ENCODE results near the gene CCDC68.
"Not testable (repeated sequence)": the region's sequence is repeated elsewhere in the genome, so short reads cannot be mapped to it uniquely, and the experiment has no call there.

The CCDC68 gene

DNA sequence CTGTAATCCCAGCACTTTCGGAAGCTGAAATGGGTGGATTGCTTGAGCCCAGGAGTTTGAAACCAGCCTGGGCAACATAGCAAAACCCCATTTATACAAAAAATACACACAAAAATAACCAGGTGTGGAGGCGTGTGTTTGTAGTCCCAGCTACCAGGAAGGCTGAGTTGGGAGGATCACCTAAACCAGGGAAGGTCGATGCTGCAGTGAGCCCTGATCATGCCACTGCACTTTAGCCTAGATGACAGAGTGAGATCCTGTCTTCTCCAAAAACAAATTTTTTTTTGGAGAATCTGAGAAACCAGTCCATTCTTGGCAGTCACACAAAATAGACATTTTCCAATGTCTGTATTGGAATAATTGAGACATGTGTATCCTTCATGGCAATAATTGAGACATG, 84.2 kb downstream of the CCDC68 start:
- no peak for DNase-seq (ENCODE audit: low spot score)

DNA sequence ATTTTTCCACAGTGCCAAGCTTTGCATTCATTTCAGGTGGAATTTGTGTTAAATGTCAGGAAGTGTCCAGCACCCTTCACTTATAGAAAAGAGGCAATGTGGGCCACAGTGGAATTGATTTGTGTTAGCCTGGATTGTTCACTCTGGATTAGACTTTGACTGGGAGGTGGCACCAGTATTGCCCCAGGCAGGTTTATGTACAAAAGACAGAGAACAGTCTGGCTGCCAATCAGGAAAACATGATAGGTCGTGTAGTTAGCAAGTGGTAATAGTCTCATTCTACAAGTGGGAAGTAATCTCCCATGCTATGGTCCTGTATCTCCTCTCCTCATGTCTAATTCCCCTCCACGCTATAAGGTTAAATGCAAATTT, 85.4 kb downstream of the CCDC68 start:
- DNase-seq (ENCODE audit: low spot score): no peak

DNA sequence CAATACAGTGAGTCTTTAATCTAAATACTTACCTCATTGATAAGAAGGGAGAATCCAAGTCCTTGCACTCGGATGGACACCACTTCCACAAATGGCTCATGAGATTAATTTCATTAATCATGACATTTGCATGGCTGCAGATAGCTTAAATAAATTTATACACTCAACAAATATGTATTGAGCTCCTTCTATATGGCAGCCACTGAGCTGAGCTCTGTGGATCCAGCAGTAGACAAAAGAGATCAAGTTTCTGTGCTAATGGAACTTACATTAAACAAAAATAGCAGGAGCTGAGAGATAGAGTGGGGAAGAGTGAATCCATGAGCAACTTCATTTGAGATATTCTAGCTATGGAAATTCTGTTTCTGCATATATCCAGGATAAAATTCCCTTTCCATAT, 86.6 kb downstream of the CCDC68 start:
- DNase-seq (ENCODE audit: low spot score): no peak

GRCh38 chr18:54871231-54871630, 88.0 kb downstream of the CCDC68 start:
- no peak for DNase-seq (ENCODE audit: low spot score)

GRCh38 chr18:54867131-54867530, 92.1 kb downstream of the CCDC68 start:
- no peak for DNase-seq (ENCODE audit: low spot score)

- no peak for DNase-seq (ENCODE audit: low spot score)
These were observed 98.3 kb downstream of the CCDC68 start for GRCh38 chr18:54860941-54861340.

DNA sequence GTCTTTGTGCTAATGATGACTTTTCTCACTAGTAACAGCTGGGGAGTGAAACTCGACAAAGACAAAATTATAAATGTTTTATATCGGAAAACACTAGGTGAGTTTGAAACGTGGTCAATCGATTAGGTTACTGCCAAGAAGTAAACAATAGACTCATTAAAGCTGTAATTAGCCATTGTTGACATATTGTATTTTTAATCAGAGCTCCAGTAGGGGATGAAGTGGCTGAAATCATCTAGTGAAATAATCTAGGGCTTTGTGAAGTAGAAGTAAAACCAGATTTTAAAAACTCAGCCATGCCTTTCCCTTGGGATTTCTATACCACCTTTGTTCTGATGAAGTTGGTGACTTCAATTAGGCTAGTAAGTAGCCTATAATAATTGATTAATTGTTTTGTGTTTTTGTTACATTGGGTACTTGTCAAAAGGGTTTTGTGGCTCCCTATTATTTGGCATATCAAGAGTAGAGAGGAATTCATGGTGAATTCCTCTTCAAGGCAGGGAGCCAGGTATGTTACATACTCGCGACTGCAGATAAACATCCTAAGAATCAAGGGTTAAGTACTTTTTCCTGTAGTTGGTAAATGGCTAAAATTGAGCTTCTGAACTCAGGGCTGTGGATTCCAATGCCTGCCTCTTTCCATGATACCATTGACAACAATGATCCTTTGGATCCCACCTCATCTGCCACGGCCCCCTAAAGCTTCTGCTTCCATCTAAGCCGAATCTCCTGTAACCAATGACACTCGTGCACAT, 99.4 kb downstream of the CCDC68 start:
- no peak for DNase-seq (ENCODE audit: low spot score)

DNA sequence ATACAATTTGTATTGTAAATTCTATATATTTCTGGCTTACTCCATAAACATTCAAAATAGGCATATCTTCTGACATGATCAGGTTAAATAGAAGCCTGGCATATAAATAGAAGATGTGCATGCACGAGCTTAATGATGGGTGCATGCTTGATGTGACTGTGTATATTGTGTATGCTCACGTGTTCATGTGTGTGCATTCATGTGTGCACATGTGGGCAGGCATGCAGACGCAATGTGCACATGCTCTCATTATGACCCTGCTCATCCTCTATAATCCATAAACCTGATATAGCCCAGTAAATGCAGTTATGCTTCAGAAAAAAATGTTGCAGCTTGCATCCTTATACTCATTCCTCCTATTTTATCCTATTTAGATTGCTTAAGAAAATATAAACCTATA, 101.8 kb downstream of the CCDC68 start:
- no peak for DNase-seq (ENCODE audit: low spot score)

- DNase-seq (ENCODE audit: low spot score): no peak
These were observed 103.1 kb downstream of the CCDC68 start for GRCh38 chr18:54856105-54856646.

DNA sequence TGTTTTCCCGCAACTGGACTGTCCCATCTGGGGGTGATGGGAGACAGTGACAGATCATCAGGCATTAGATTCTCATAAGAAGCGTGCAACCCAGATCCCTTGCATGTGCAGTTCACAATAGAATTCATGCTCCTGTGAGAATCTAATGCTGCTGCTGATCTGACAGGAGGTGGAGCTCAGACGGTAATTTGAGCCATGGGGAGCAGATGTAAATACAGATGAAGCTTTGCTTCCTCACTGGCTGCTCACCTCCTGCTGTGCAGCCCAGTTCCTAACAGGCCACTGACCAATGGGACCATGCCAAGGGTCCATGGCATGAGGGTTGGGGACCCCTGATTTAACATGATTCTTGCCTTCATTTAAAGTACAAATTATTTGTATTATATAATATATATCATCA, 104.2 kb downstream of the CCDC68 start:
- not testable (repeated sequence) for DNase-seq (ENCODE audit: low spot score)

- no peak for DNase-seq (ENCODE audit: low spot score)
These were observed 106.2 kb downstream of the CCDC68 start for GRCh38 chr18:54852780-54853675.

Measured in putamen (tissue), 1 donor.